Stimulated activated CD4-positive, alpha-beta T cell treated with anti-CD3 and anti-CD28 coated beads, TNF-alpha, amount 100 ng/mL, for 4 hours (primary cell): ENCODE measurements around the gene DLGAP1.
"Not testable (repeated sequence)": the region's sequence is repeated elsewhere in the genome, so short reads cannot be mapped to it uniquely, and the experiment has no call there.

Experiments used
- DNase-seq, 3 experiments: peaks; one replicate each; pipeline ENCODE4 v3.0.0-alpha.2; 2020; ENCODE audit warnings: low read depth in 3 of 3

The DLGAP1 gene

DNA sequence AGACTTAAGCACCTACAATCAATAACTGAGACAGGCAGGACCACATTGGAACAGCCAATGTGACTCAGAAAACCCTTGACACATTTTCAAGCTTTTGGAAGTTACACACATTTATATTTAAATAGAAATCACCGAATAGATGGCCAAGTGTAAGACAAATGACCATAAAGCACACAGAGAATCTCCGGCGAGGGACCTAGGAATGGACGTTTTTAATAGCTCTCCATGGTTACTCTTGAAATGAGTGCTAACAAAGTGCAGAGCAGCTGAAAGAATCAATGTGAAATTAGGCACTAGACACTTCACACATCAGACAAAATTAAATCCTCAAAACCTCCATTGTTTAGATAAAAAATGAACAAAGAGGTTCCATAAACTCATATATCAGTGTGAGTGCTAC is 376.9 kb downstream of the DLGAP1 start:
- DNase-seq = no peak

DNA sequence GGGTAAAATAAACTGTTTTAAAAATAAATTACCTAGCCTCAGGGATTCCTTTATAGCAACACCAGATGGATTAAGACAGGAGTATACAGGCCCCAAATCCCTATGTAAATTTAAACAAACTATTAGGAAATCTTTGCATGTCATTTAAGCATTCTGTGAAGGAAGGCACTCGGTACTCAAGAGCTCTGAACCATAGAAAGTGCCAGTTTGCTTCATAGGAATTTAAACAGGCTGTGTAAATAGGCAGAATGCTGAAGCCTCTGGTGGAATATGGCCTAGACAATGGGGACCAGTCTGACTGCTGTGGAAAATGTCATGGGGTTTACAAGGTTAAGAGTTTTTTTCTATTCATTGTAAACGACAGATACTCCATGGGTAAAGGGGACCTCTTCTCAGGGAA is 377.4 kb downstream of the DLGAP1 start:
- no peak for DNase-seq

DNA sequence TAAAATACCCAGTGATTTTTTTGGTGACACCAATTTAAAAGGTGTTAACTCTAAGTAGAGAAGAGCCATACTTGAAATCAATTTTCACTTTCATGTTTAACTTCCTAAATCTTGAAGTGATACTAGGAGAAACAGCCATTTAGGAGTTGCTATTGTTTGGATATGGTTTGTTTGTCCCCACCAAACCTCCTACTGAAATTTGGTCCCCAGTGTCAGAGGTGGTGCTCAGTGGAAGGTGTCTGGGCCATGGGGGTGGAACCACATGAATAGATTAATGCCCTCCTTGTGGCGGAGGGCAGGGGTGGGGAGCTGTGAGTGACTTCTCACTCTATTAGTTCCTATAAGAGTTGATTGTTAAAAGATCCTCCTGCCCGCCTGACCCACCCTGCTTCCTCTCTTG is 377.9 kb downstream of the DLGAP1 start:
- DNase-seq = no peak

DNA sequence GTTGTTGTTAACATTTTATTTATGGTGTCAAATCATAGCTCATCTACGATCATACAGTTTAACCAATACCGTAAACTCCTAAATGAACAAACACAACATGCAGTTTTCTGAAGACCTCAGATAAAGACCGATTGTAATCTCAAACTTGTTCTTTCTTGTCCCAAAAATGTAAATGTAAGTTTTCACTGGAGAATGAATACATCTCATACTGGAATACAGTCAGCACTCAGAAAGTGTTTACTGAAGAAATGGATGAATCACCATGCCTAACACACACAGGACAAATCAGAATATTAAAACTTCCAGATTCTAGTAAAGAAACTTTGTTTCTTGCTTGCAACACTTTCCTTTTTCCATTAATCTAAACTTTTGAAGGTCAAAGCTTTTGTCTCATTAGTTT is 380.5 kb downstream of the DLGAP1 start:
- no peak for DNase-seq

DNA sequence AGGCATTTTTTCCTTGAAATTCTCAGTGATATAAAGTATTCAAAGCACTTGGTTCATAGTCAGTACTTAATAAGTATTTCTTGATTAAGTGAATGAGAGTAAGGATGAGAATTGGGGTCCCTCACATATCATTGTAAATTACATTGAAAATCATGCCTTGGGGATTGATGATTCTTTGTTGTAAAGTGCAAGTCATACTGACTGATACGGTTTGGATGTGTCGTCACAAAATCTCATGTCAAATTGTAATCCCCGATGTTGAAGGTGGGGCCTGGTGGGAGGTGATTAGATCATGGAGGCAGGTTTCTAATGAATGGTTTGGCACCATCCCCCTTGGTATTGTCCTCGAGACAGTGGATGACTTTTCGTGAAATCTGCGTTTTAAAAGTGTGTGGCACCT is 385.9 kb downstream of the DLGAP1 start:
- no peak for DNase-seq

DNA sequence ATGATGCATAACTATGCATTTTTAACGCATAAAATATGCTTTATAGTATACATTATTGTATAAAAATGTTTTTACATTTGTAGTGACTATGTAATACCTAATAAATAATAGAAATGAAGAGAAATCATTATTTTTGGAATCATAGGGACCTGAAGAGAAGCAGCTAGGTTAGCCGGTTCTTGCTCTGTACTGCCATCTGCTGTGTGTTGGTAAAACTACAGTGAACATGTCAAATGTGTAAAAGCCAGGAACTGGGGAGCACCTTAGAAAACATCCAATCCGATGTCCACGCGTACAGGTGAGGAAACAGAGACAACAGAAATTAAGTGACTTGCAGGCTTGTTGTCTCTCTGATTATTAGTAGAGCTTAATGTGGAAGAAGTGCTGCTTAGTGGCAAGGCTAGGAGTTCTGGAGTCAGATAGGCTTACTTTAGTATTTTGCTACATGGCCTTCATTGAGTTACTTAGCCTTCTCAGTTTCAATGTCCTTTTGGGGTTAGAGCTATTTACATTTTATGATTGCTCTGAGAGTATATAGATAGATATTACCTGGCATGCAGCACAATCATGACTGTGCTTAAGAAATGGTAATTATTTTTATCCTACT is 386.5 kb downstream of the DLGAP1 start:
- no peak for DNase-seq

DNA sequence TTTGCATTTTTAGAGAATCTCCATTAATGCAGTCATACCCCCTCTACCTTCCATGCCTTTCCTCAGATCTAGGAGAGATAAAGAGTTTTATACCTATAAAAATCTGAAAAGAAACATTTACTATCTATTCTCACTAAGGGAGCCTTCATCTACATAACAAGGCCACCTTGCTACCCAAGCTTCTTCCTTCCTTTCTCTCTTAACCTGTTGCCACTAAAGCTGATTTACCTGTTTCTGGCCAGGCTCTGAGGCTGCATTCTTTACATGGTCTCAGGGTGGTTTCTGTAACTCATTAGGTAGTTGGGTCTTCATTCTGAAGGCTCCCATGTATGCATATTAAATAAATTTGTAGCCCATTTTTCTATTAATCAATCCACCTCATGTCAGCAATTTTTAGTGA is 391.6 kb downstream of the DLGAP1 start:
- no peak for DNase-seq

DNA sequence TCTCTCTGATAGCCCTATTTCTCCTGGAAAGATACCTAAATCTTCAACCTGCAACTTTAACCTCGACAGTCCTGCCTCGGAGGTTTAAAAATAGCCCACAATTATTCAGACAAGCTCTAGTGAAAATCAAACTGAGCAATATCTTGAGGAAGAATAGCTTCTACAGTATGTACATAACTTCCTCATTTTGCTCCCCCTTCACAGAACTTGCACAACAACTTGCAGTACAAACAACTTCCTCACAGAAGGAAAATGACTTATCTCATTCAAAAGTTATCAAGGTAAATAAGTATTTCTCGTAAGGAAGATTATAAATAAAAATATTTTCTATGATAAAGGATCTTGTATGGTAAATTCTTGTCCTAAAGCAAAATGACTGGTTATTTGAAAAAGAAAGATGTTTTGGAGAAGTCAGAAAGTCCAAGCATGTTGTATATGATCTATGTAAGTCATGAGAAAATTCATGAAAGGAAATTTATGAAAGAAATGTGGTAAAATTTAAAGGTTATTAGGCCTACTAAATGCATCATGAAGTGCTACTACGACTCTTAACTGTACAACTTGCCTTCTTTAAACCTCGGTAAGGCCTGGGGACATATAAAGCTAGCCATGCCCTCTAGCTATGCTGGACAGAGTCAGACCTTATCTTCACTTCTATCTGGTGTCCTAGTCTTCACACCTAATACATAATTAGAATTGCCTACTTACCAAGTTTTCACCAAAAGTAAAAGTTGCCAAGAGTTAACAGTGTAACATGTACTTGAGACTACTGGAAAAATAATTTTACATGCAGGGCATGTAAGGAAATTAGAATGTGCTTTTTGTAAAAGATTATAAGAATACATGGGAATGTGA is 394.5 kb downstream of the DLGAP1 start:
- no peak for DNase-seq

DNA sequence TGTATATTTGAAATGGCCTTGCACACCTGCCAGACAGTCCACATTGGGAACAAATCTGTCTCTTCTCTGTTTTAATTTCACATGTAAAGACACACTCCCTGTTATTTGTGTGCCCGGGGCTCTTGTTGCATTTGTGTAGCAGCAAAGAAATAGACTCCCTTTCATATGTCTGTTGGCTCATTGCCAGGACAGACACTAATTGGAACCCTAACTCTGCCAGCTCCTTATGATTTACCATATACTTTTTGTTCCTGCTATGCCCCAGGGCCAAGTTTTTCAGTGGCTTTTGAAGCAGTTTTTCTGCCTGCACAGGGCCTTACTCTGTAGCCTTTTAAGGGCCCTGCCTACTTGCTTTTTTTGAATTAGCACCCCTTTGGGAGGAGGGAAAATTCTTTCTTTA is 396.9 kb downstream of the DLGAP1 start:
- DNase-seq = no peak

DNA sequence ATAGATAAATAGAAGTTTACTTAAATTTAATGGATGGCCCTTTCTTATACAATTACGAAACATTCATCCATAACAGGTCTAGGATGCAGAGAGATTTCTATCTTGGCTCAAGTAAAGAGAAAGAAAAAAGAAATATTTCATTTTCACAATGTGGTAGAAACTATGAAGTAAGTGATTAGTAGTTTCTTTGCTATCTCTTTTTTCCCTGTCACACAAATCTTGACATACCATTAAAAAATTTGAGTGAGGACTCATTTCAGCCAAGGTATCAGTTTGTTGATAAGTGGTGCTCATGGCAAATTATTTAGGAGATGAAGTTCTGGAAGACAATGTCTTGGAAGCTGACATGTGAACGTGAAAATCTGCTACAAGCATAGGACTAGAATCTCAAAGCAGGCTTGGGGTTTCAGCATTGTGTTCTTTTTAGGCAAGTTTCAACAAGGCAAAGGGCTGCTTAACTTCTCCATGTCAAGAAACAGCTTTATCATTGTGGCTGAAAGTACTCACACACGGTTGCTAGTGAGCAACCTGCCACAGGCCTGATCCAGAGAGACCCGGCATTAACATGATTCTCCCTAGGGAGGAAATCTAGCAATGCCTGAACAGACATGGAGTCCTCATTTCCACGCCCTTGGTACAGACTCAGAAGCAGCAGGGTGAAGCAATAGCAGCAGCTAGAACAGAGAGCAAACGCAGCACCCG is 414.6 kb downstream of the DLGAP1 start:
- no peak for DNase-seq

DNA sequence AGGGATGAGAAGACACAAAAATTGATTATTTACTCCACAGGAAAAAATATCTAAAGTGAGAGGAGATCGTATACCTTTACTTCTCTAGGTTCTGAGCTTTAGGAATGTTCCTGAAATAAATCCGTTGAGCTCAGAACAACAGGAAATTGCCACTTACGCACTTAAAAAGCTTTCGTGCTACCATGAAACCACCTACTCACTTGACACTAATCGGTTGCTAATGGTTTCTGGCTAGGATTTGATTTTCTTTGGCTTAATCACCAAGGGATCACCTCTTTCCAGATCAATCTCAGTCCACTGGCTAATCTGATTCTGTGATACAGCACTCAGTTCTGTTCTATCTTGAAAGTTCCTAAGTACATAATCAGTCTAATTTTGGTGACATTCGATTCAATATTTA is 419.6 kb downstream of the DLGAP1 start:
- no peak for DNase-seq

DNA sequence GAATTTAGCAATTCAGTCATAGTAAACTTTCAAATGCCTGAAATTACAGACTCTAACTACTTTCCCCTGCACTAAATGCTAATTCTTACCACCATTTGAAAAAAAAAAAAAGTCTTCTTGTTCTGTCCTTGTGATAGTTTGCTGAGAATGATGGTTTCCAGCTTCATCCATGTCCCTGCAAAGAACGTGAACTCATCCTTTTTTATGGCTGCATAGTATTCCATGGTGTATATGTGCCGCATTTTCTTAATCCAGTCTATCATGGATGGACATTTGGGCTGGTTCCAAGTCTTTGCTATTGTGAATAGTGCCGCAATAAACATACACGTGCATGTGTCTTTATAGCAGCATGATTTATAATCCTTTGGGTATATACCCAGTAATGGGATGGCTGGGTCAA is 420.3 kb downstream of the DLGAP1 start:
- DNase-seq = not testable (repeated sequence)

DNA sequence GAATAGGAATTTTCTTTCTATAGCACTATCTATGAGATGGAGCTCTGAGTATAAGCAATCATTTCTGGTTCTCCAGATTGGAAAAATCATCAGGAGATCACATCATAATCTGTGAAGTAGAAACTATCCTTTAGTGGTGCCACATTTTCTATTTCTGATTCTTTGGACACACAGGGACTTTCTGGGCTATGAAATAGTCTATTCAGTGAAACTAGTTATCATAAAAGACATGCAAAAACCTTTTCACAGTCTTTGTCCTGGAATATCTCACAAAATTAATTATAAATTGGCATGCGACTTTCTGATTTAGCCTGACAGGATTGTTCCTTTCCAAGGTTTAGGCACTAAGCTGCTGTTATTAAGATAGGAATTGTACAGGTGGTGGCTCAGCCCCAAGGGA is 428.6 kb downstream of the DLGAP1 start:
- DNase-seq = no peak

DNA sequence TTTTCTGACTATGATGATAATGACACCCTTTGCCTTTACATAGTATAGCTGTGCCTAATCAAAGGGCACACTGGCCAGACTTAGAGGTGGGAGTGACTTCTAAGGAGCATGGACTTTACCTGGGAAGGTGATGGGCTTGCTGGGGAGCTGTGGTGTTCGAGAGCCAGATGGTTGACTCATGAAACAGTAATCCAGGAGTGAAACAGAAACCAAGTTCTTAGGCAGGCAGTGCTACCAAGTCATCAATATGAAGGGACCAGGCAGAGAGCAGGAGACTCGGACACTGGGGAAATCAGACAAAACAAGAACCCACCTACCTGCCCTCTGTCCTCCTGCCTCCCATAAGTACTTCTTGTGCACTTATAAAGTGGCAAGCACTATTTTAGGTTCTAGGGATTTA is 430.4 kb downstream of the DLGAP1 start:
- no peak for DNase-seq

DNA sequence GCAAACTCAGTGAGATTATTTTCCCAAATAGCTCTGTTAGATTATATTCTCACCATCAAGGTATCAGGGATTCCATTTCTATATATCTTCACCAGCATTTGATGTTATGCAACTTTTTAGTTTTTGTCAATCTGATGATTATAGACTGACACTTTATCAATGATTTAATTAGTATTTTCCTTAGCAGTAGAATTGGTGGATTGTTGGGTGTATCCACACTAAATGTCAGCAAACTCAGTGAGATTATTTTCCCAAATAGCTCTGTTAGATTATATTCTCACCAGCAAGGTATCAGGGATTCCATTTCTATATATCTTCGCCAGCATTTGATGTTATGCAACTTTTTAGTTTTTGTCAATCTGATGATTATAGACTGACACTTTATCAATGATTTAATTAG is 432.4 kb downstream of the DLGAP1 start:
- DNase-seq = not testable (repeated sequence)

DNA sequence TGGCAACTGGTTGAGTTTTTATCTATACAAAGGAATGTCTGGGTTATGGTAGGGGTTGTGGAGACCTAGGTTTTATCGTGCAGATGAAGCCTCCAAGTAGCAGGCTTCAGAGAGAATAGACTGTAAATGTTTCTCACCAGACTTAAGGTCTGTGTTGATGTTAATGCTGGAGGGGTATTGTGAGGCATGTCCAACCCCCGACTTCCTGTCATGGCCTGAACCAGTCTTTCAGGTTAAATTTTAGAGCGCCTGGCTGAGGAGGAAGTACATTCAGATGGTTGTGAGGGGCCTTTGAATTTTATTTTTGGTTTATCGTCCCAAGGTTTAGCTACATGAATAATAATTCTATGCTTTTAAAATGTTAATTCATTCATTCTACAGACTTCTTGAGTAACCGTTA is 435.1 kb downstream of the DLGAP1 start:
- DNase-seq = no peak

DNA sequence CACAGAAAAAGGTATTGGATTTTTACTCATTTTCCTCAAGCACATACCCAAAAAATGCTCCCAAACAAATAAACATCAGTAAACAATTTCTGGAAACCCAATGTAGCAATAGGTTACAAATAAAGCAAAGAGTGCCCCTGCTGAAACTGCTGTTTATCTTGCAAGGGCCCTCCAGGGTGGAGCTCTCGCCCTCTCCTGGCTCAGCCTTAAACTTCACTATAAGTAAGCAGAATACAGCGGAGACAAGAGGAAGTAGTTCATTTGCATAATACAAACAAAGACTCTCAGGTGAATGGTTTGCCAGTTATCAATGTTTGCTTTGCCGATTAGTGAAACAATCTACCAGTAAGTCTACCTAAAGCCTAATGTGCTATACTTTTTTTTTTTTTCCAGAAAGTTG is 437.6 kb downstream of the DLGAP1 start:
- DNase-seq = no peak

DNA sequence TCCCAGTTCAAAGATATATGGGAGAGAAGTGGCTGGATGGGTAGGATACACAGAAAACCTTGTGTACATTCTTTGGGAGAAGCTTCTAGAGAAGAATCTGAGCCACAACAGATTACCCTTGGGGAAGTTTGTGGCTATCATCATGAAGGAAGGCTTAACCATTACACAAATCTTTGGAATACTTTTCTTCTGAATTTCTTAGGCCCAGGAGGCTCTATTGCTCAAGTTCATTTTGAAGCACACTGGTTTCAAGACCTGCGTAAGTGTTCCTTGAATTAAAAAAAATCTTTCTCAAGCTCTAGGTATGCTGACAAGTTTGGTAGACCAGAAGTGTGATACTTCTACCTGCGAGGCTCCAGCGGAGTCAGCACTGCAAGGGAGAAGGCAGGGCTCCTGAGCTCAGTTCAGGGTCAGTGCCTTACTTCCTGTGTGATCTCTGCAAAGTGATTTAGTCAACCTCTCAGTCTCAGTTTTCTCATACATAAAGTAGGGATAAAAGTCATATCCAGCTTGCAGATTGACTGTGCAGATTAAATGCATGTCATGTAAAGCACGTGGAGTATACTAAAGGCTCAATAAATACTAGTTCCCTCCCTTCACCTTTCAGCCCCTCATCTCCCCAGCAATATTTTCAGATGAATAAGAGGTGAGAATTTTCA is 438.6 kb downstream of the DLGAP1 start:
- DNase-seq = no peak

DNA sequence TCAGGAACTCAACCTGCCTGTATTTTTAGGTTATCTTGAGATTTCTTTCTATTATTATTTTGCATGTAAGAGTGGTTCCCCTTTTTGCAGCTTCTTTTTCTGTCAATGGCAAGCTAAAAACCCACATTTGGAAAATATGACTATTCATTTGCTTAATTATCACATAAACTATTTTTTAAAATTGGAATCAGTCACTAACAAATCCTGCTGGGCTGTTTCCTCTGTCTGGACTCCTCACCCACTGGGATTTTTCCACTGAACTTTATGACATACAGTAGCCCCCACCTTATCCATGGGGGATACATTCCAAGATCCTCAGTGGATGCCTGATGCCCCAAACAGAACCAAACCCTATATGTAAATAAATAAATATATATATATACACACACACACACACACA is 447.3 kb downstream of the DLGAP1 start:
- DNase-seq = no peak

DNA sequence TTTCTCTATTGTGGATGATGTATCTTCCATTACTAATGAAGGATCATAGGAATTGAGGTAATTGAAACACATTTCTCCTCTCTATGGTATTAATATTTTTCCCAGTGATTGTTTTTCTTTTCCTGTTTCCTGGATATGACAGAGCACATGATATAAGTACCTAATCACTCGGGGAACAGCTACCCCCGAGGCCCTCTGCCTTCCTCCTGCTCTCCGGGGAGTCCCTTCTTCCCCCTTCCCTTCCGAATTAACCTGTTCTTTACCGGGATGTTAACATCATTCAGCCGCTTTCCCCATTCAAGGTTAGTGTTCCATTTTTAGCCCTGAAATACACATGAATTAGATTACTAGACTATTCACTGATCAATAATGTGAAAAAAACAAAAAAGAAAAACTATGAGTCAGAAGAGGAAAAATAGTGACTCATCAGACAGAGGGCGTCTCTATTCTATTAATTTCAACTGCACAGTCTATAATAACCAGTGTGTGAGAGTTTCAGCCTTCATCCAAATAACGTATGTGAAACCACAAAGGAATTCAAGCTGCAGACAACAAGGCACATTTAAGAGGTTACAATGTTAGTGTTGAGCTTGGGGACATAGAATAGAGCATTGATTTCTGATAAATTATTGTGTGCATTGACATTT is 450.8 kb downstream of the DLGAP1 start:
- no peak for DNase-seq

DNA sequence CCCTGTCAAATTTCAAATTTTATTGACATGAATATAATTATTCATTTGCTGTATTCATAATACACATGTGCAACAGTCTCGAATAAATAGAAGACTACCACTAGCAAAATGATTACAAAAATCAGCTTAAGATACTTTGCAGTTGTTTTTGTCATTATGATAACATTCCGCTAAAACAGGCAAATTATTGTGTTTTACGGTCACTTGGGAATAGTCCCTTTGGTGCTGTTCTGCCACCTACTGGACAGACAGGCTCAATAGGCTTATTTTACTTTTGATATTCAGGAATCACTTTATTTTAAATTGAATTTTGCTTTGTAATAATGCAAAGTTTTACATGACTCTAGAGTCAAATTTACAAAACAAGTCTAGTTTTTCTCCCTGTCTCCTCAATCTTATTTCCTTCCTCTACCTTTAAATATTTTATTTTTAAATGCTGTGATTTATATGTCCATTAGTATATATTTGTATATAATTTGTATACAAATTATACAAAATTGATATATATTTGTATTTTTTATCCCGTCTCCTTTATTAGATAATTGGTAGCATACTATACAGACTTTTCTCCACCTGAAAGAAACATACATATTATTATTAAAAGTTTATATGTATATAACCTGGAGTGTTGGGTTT is 456.3 kb downstream of the DLGAP1 start:
- DNase-seq = no peak
